Measurements from ENCODE around the gene P2RY4.

Gene P2RY4

DNA sequence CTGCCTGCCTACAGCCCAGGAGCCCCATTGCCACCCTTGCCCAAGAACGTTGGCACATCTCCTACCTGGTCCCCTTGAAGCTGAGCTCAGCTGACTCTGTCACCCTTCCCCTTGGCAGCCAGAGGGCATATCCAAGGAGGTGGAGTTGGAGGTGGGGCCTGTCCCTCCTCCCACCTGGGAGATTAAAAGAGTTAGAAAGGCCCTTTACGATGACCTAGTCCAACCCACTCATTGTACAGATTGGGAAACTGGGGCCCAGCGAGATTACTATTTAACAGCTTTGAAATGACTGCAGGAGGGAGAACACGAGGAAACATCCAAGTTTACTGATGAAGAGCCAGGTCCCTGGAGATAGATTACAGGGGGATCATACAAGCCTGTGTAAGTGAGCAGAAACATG is at the start of gene P2RY4:
P2RY4 (minus strand) TSS at position 101 of the 400 bp plus-strand sequence. CDS start 580 bp downstream, outside the sequence.
- Histone ChIP-seq H3K4me2 (ENCODE audit: low read depth, low read length, poor library complexity, severe bottlenecking) (no peak within 1 kb of the TSS), H3F3A (ENCODE audit: low read depth) (no peaks in the 10 kb centered on the region), H3K79me2 (ENCODE audit: insufficient read depth, low read length) (no peaks in the 10 kb centered on the region), H3K27me3 (ENCODE audit: insufficient read depth, low read length, poor library complexity, severe bottlenecking) (no peaks in the 10 kb centered on the region), H3K4me1 (ENCODE audit: insufficient read depth, low read length, poor library complexity, severe bottlenecking) (no peaks in the 10 kb centered on the region), H4K20me1 (ENCODE audit: insufficient read depth, low read length, poor library complexity, severe bottlenecking) (no peaks in the 10 kb centered on the region), H3K9me2 (replicated peaks; ENCODE audit: low read depth, low read length) (no peaks in the 10 kb centered on the region), H3K9ac (ENCODE audit: low read depth, low read length, poor library complexity, severe bottlenecking) (no peak within 1 kb of the TSS), H3K4me3 (ENCODE audit: low read length, poor library complexity, severe bottlenecking) (no peak within 1 kb of the TSS), H2AFZ (ENCODE audit: low read length) (no peak within 1 kb of the TSS), H3K9me3 (ENCODE audit: insufficient read depth, low read depth, low read length) (no peaks in the 10 kb centered on the region), H3K36me3 (ENCODE audit: insufficient read depth, low read length) (no peaks in the 10 kb centered on the region)
- TF ChIP-seq, protein P1, sequence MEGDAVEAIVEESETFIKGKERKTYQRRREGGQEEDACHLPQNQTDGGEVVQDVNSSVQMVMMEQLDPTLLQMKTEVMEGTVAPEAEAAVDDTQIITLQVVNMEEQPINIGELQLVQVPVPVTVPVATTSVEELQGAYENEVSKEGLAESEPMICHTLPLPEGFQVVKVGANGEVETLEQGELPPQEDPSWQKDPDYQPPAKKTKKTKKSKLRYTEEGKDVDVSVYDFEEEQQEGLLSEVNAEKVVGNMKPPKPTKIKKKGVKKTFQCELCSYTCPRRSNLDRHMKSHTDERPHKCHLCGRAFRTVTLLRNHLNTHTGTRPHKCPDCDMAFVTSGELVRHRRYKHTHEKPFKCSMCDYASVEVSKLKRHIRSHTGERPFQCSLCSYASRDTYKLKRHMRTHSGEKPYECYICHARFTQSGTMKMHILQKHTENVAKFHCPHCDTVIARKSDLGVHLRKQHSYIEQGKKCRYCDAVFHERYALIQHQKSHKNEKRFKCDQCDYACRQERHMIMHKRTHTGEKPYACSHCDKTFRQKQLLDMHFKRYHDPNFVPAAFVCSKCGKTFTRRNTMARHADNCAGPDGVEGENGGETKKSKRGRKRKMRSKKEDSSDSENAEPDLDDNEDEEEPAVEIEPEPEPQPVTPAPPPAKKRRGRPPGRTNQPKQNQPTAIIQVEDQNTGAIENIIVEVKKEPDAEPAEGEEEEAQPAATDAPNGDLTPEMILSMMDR (conservative IDR thresholded peaks at IDR 0.05; ENCODE audit: low read length), result no peak
- TF ChIP-seq EZH2phosphoT487 (IDR thresholded peaks at IDR 0.05; ENCODE audit: borderline replicate concordance), result no peak

DNA sequence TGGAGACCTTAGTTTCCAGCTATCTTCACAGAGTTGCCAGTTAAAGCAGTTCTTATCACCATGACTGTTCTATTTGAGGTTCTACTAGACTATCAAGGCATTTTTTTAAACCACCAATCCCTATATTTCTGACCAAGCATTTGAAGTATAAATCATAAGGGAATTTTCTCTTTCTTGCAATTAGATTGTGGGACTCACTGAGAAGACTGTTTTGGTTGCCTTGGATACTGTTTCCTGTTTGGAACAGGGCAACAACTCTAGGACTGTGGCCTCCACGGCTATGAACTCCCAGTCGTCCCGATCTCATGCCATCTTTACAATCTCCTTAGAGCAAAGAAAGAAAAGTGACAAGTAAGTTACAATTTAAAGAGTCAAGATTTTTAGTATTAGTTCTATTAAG is 41.7 kb upstream of the P2RY4 start:
- peaks cover 2% of the 10 kb centered on the region for H4K20me1 ChIP-seq (ENCODE audit: insufficient read depth, low read length, poor library complexity, severe bottlenecking)
- H3F3A ChIP-seq (ENCODE audit: low read depth), result no peaks in the 10 kb centered on the region
- peaks cover 34% of the 10 kb centered on the region for H3K79me2 ChIP-seq (ENCODE audit: insufficient read depth, low read length)
- H3K9ac ChIP-seq (ENCODE audit: low read depth, low read length, poor library complexity, severe bottlenecking), result no peak overlapping the region
- H3K4me3 ChIP-seq (ENCODE audit: low read length, poor library complexity, severe bottlenecking), result no peak overlapping the region
- no peaks in the 10 kb centered on the region for H3K27me3 ChIP-seq (ENCODE audit: insufficient read depth, low read length, poor library complexity, severe bottlenecking)
- H3K9me2 ChIP-seq (replicated peaks; ENCODE audit: low read depth, low read length), result no peaks in the 10 kb centered on the region
- peaks cover 45% of the 10 kb centered on the region; the same call in 1 of the 2 replicates for H3K36me3 ChIP-seq (ENCODE audit: insufficient read depth, low read length)
- no peaks in the 10 kb centered on the region for H3K9me3 ChIP-seq (ENCODE audit: insufficient read depth, low read depth, low read length)
- TF ChIP-seq, protein P1 (conservative IDR thresholded peaks at IDR 0.05; ENCODE audit: low read length), result no peak
- no peak for TF ChIP-seq EZH2phosphoT487 (IDR thresholded peaks at IDR 0.05; ENCODE audit: borderline replicate concordance)
- H2AFZ ChIP-seq (ENCODE audit: low read length), result no peak overlapping the region
- no peak overlapping the region for H3K4me2 ChIP-seq (ENCODE audit: low read depth, low read length, poor library complexity, severe bottlenecking)
- H3K4me1 ChIP-seq (ENCODE audit: insufficient read depth, low read length, poor library complexity, severe bottlenecking), result peaks cover 6% of the 10 kb centered on the region

DNA sequence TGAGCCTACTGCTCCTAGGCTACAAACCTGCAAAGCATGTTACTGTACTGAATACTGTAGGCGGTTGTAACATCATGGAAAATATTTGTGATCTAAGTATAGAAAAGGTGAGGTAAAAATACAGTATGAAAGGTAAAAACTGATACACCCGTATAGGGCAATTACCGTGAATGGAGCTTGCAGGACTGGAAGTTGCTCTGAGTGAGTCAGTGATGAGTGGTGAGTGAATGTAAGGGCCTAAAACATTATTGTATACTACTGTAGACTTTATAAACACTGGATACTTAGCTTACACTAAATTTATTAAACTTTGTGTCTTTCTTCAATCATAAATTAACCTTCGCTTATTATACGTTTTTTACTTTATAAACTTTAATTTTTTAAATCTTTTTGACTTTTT is 33.6 kb upstream of the P2RY4 start:
- Histone ChIP-seq H3K79me2 (ENCODE audit: insufficient read depth, low read length) (peaks cover 86% of the 10 kb centered on the region), H3K9me2 (replicated peaks; ENCODE audit: low read depth, low read length) (no peaks in the 10 kb centered on the region), H3K9me3 (ENCODE audit: insufficient read depth, low read depth, low read length) (no peaks in the 10 kb centered on the region), H3K9ac (ENCODE audit: low read depth, low read length, poor library complexity, severe bottlenecking) (peak overlapping the region; percentile 85), H3K36me3 (ENCODE audit: insufficient read depth, low read length) (no peaks in the 10 kb centered on the region), H3K4me3 (ENCODE audit: low read length, poor library complexity, severe bottlenecking) (peak overlapping the region; percentile 94), H3F3A (ENCODE audit: low read depth) (no peaks in the 10 kb centered on the region), H2AFZ (ENCODE audit: low read length) (no peak overlapping the region), H3K4me1 (ENCODE audit: insufficient read depth, low read length, poor library complexity, severe bottlenecking) (peaks cover 25% of the 10 kb centered on the region), H4K20me1 (ENCODE audit: insufficient read depth, low read length, poor library complexity, severe bottlenecking) (peaks cover 5% of the 10 kb centered on the region), H3K27me3 (ENCODE audit: insufficient read depth, low read length, poor library complexity, severe bottlenecking) (no peaks in the 10 kb centered on the region), H3K4me2 (ENCODE audit: low read depth, low read length, poor library complexity, severe bottlenecking) (peak overlapping the region; percentile 83)
- TF ChIP-seq EZH2phosphoT487 (IDR thresholded peaks at IDR 0.05; ENCODE audit: borderline replicate concordance), result no peak
- TF ChIP-seq, protein P1 (conservative IDR thresholded peaks at IDR 0.05; ENCODE audit: low read length), result no peak

All from Loucy (cell line).